ENCODE results near the gene LARGE1. TPM values are rescaled to one million over a fixed set of nuclear protein-coding genes. Genes with fewer than 3 reads are reported as not detected.

LARGE1 gene
- total and polyA plus RNA-seq, 2 of the 4 experiments (the other 2 are of a cell fraction): 6.2 to 12.4 TPM

DNA sequence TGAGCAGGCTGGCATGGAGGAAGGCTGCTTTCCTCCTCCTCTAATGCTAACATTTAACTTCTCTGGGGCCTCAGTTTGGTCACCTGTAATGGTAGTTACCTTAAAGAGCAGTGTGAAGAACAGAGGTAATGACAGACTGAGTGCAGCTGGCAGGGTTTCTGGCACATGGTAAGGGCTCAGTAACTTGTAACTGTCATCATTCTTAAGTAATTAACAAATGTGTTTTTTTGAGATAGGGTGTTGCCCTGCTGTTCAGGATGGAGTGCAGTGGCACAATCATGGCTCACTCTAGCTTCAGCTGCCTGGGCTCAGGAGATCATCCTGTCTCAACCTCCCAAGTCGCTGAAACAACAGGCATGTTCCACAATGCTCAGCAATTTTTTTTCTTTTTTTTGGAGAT lies 620.1 kb downstream of the LARGE1 start:
- H4K20me1 ChIP-seq (ENCODE audit: insufficient read depth, low read length): no peaks in the 10 kb centered on the region; the same call in 1 of the 2 replicates
- no peak for TF ChIP-seq RFX5 (IDR thresholded peaks at IDR 0.05; ENCODE audit: low read depth, low read length)
- TF ChIP-seq BHLHE40 (IDR thresholded peaks at IDR 0.05; ENCODE audit: low read depth, low read length): no peak
- no peak for TF ChIP-seq SMC3 (IDR thresholded peaks at IDR 0.05; ENCODE audit: low read depth, low read length)
- TF ChIP-seq RAD21 (IDR thresholded peaks at IDR 0.05; ENCODE audit: low read length): no peak
- TF ChIP-seq POLR2A (IDR thresholded peaks at IDR 0.05; ENCODE audit: low read depth, low read length): no peak
- no peak for TF ChIP-seq FOS (IDR thresholded peaks at IDR 0.05; ENCODE audit: low read depth, low read length)
- no peak for TF ChIP-seq CEBPB (IDR thresholded peaks at IDR 0.05; ENCODE audit: low read depth, low read length)
- no peak for TF ChIP-seq NFE2L2 (IDR thresholded peaks at IDR 0.05; ENCODE audit: low read depth, low read length)
- no peak for TF ChIP-seq MXI1 (IDR thresholded peaks at IDR 0.05; ENCODE audit: borderline replicate concordance, low read depth, low read length)
- TF ChIP-seq RCOR1 (IDR thresholded peaks at IDR 0.05; ENCODE audit: insufficient replicate concordance, low read length): no peak
- TF ChIP-seq, protein P1, sequence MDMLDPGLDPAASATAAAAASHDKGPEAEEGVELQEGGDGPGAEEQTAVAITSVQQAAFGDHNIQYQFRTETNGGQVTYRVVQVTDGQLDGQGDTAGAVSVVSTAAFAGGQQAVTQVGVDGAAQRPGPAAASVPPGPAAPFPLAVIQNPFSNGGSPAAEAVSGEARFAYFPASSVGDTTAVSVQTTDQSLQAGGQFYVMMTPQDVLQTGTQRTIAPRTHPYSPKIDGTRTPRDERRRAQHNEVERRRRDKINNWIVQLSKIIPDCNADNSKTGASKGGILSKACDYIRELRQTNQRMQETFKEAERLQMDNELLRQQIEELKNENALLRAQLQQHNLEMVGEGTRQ (IDR thresholded peaks at IDR 0.05; ENCODE audit: low read depth, low read length): no peak
- TF ChIP-seq, protein P2, sequence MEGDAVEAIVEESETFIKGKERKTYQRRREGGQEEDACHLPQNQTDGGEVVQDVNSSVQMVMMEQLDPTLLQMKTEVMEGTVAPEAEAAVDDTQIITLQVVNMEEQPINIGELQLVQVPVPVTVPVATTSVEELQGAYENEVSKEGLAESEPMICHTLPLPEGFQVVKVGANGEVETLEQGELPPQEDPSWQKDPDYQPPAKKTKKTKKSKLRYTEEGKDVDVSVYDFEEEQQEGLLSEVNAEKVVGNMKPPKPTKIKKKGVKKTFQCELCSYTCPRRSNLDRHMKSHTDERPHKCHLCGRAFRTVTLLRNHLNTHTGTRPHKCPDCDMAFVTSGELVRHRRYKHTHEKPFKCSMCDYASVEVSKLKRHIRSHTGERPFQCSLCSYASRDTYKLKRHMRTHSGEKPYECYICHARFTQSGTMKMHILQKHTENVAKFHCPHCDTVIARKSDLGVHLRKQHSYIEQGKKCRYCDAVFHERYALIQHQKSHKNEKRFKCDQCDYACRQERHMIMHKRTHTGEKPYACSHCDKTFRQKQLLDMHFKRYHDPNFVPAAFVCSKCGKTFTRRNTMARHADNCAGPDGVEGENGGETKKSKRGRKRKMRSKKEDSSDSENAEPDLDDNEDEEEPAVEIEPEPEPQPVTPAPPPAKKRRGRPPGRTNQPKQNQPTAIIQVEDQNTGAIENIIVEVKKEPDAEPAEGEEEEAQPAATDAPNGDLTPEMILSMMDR (conservative IDR thresholded peaks at IDR 0.05; ENCODE audit: low read depth, low read length): no peak
- no peak overlapping the region for H4K5ac ChIP-seq (ENCODE audit: low read depth, low read length)
- WGBS, 2 experiments (ENCODE audit: extremely low coverage in 2 of 2, insufficient read length in 1 of 2): no CpG with 5 or more reads among the region's 1 CpG
- dilution Hi-C loops (cut with HindIII; ENCODE audit: low sequenced_read_pairs, unreplicated experiment) (no loop called here), intact Hi-C loops (cut with micrococcal nuclease) (loop anchor here (5.0 kb wide), 3 partner anchors 167 to 1722 kb away; no protein-coding TSS in a partner anchor), in situ Hi-C loops (cut with MboI; ENCODE audit: low sequenced_read_pairs) (loop anchor here (5.0 to 10.0 kb wide), 3 partner anchors 277 to 1855 kb away; no protein-coding TSS in a partner anchor)
- ATAC-seq (ENCODE audit: low read depth) (no peak), DNase-seq (no peak)
- H3K56ac ChIP-seq (ENCODE audit: extremely low read depth, insufficient read depth, low read length): no peak overlapping the region
- H3K27ac ChIP-seq (ENCODE audit: insufficient read depth, low read length): no peak overlapping the region
- H3K9ac ChIP-seq (ENCODE audit: low read depth, low read length): no peak overlapping the region
- H3K4me2 ChIP-seq (ENCODE audit: low read depth, low read length): no peak overlapping the region
- H2BK15ac ChIP-seq (ENCODE audit: low read depth, low read length): no peak overlapping the region
- POLR2A ChIA-PET (ENCODE audit: unreplicated experiment): no interaction called here
- no peak overlapping the region for H4K91ac ChIP-seq (ENCODE audit: insufficient read depth, low read depth, low read length)
- H3K23ac ChIP-seq (ENCODE audit: low read depth, low read length): no peak overlapping the region
- no peak overlapping the region for H2BK5ac ChIP-seq (ENCODE audit: low read depth, low read length, poor library complexity, severe bottlenecking)
- H3K4me1 ChIP-seq (ENCODE audit: control insufficient read depth, insufficient read depth, low read length): no peaks in the 10 kb centered on the region
- peaks cover 2% of the 10 kb centered on the region; the same call in 1 of the 2 replicates for H3K36me3 ChIP-seq (ENCODE audit: control insufficient read depth, insufficient read depth, low read length)
- no peak overlapping the region for H4K8ac ChIP-seq (ENCODE audit: low read depth in 2 of 2, low read length in 2 of 2)
- no peaks in the 10 kb centered on the region for H3K9me1 ChIP-seq (ENCODE audit: insufficient read depth, low read length)
- H3K27me3 ChIP-seq (ENCODE audit: control insufficient read depth, insufficient read depth, low read length): no peaks in the 10 kb centered on the region
- no TSS peak for BruUV-seq (replicated peaks)
- H2BK20ac ChIP-seq (ENCODE audit: low read depth, low read length): no peak overlapping the region
- H3K4me3 ChIP-seq (ENCODE audit: insufficient read depth, low read depth, low read length): no peak overlapping the region
- H2AK9ac ChIP-seq (replicated peaks; ENCODE audit: low read depth, low read length, poor library complexity): no peak overlapping the region
- no peak overlapping the region for H2BK120ac ChIP-seq (ENCODE audit: low read depth, low read length)
- no peaks in the 10 kb centered on the region for H3K79me1 ChIP-seq (ENCODE audit: low read depth in 1 of 2, low read length in 2 of 2)
- no peaks in the 10 kb centered on the region for H3K9me3 ChIP-seq (ENCODE audit: control insufficient read depth, insufficient read depth, low read length)
- CTCF ChIA-PET: no interaction called here
- H3K4ac ChIP-seq (ENCODE audit: low read depth, low read length): no peak overlapping the region
- no peak overlapping the region for H3K18ac ChIP-seq (ENCODE audit: low read depth, low read length)
- no peak overlapping the region for H2AK5ac ChIP-seq (ENCODE audit: low read depth, low read length)
- H2AFZ ChIP-seq (replicated peaks; ENCODE audit: low read length, poor library complexity): no peak overlapping the region
- H3K14ac ChIP-seq (replicated peaks; ENCODE audit: low read depth, low read length): no peak overlapping the region

All from IMR-90 (cell line).